Kidney capillary endothelial cell (primary cell): ENCODE results near the gene SFI1.
A peak's percentile ranks its signal among the peaks of the same experiment; 100 is the strongest.

Experiments
- DNase-seq: peaks from one replicate; pipeline ENCODE4 v3.0.0-alpha.2; 2018; ENCODE audit warnings: low spot score

The SFI1 gene

GRCh38 chr22:31635638-31636306 is 139.4 kb downstream of the SFI1 start:
- DNase-seq: no peak

DNA sequence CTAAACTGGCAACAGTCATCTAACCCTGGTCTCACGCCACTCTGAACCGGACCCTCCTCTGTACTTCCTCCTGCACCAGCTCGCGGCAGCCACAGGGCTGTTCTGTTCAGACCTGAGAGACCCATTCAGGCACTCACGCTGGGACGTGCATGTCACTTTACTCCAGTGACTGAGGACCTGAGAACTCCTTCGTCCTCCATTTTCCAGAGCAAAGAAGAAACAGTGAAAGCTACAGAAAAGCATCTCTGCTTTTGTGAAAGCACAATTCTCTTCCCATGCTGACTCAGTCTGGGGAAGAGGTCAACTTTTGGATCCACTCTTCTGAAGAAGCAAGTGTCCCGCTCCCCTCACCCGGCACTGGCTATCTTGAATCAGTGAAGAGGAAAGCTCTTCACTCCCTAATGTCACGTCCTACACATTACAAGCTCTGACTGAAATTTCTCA is 141.1 kb downstream of the SFI1 start:
- DNase-seq: no peak

- DNase-seq: no peak
These were observed 141.7 kb downstream of the SFI1 start for GRCh38 chr22:31637891-31638618.

GRCh38 chr22:31639436-31640039 is 143.2 kb downstream of the SFI1 start:
- DNase-seq: no peak

DNA sequence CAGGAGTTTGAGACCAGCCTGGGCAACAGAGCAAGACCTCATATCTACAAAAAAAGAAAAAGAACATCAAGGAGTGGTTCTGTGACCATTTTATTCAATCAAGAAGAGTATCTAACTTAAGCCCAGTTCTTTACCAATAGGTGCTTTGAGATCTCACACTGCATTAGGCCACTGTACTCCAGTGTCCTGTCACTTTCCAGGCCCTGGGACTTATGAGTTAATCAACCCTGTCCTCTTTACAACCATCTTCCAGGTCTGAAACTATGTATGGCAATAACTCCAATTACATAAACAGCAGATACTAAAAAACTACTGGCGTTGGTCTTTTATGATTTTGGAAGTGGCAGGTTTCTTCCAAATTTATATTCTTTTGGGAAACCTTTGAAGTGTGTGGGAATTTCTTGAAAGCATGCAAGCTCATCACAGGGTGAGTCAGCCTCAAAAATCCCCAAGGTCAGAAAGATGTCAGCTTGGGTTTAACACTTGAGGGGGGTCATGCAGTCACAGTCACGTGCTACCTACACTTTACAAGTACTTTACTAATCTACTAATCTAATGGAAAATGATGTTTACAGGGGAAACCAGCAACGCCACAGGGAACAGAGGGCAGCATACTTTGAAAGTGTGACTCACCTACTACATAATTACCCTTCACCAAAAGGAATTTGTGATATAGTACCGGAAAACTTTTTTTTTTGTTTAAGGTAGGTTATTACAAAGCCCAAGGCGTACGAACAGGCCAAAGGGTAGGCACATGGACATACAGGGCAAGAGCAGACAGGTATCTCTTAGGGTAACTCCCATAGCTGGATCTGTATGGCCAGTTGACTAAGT is 150.1 kb downstream of the SFI1 start:
- DNase-seq: no peak

DNA sequence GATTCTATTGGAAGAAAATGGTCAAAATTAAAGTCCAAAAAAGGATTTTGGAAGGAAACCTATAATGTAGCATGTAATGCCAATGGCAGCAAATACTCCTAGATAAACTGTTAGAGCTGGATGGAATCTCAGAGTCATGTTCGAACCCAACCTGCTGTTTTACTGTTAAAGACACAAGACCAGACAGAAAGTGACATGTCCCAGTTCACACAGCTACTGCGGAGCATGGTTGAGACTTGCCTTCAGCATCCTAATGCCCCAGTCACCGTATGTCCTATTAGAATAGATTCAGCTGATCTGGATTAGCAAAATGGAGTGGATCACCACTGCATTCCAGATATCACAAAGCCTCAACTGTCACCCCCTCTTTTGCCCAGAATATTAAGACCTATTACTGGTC is 150.7 kb downstream of the SFI1 start:
- DNase-seq: no peak

DNA sequence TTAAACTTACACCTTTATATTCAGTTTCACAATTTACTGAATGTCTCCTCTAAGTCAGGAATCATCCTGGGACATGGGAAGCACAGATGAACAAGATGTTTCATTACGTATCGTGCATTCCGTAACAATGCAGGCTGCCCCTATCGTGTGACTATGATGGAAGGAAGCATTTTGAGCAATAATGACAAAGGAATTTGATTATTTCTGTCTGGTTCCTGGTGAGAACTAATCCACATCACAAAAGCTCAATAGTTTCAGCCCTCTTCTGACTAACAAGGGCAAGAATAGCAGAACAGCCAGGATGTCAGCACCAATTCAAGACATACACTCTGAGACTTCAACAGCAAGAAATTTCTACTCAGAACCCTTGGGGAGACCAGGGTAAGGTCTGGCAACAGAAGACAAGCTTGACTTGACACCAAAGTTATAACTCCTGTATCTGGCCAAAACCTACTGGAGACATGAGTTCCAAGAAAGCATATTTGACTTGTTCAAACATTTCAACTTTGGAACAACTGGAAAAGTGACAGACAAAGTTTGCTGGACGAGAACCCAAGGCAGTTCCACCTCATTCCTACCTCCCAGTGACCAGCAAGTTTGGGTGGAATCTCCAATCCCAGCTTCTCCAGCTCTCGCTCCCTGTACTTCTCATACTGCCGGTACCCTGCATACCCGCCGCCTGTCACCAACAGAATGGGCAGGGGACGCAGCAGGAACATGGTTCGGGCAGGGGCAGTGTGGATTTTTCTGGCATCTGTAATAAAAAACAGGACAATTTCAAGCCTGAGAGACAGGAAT is 151.4 kb downstream of the SFI1 start:
- no peak for DNase-seq

DNA sequence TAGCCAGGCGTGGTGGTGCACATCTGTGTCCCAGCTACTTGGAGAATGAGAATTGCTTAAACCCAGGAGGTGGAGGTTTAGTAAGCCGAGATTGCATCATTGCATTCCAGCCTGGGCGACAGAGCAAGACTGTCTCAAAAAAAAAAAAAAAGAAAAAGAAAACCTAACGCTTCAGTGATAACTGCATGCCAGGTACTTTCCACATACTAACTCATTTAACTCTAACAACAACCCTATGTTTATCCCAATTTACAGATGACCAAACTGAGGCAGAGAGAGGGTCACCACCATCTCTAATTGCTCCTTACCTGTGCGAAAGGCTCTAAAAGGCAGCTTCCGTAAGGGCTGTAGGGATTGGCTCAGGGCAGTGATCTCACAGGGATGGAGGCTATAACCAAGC is 154.1 kb downstream of the SFI1 start:
- DNase-seq: no peak

DNA sequence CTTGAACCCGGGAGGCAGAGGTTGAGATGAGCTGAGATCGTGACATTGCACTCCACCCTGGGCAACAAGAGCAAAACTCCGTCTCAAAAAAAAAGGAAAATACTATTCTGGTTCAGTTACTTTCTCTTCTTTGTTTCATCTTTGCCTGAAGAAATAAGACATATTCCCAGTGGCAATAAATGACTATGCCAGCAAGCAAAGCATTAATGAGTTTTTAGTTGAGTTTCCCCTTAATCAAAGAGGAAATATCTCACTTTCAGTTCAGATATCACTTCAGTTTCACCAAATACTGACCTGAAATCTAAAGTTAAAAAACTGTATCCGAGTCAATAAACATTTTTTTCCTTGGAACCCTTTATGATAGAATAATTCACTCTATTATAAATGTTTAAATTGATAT is 155.3 kb downstream of the SFI1 start:
- no peak for DNase-seq

GRCh38 chr22:31652088-31652487 is 155.8 kb downstream of the SFI1 start:
- no peak for DNase-seq

DNA sequence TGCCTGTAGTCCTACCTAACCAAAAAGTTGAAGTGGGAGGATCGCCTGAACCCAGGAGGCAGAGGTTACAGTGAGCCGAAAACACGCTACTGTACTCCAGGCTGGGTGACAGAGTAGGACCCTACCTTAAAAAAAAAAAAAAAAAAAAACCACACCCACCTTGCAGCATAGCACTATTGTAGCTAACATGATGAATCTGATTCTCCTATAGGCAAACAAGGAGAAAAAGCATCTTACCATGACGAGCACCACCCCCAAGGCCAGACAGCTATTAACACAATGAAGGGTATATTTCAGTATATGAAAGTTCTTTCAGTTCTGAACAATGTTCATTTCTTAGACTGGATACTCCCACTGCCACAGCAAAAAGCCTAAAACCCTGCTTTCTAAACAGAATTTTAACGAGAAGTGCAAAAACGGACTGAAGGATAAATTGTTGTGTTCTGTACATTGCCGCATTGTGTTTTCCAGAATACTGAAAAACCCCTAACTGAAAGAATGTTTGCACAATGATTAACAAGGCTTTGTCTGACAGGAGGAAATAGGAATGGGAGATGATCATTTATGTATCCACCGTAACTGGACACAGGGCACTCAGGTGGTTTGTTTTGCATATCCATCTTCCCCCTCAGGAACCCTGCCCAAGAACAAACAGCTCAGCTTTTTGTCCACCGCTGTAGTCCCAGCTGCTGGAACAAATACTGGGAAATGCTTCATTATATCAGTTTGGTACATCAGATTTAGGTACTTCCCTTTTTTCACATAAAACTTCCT is 156.8 kb downstream of the SFI1 start:
- DNase-seq: no peak

GRCh38 chr22:31653944-31654343 is 157.6 kb downstream of the SFI1 start:
- DNase-seq: no peak

DNA sequence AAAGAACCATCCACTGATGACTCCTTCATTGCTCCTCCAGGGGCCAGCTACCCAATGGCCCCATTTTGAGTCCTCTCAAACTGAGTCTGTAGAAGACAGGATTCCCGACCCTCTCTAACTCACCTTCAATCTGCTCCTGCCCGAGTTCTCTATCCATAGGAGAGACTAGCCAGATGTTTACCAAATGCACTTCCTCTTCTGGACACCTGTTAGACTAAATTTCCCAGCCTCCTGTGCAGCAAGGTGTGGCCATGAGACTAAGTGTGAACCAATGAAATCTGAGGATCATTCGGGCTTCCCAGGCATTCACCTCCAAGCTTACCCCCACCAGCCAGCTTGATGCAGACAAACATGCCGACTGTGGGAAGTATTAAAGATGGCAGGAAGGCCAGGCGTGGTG is 158.1 kb downstream of the SFI1 start:
- DNase-seq: no peak

DNA sequence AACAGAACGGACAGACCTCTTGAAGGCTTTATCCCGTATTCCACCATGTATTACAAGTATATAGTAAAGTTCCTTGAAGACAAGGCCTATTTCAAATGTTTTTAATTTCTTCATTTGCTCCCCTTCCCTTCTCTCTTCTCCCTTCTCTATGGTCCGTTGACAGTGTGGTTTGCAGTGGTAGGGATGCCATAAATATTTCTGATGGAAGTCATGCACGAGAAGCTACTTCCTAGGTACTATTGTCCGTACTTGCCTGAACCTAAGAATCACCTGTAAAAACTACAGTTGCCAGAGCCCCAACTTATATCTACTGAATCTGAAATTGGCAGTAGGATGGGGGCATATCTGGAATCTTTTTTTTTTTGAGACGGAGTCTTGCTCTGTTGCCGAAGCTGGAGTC is 162.9 kb downstream of the SFI1 start:
- DNase-seq: no peak

- DNase-seq: peak; percentile 48
These were observed 164.6 kb downstream of the SFI1 start for GRCh38 chr22:31660860-31661341.

- DNase-seq: peak; percentile 90
These were observed 165.7 kb downstream of the SFI1 start, which contains the start of gene PISD for GRCh38 chr22:31661851-31662667. PISD (minus strand) TSS chr22:31662215; CDS start chr22:31662208, 7 bp downstream.

DNA sequence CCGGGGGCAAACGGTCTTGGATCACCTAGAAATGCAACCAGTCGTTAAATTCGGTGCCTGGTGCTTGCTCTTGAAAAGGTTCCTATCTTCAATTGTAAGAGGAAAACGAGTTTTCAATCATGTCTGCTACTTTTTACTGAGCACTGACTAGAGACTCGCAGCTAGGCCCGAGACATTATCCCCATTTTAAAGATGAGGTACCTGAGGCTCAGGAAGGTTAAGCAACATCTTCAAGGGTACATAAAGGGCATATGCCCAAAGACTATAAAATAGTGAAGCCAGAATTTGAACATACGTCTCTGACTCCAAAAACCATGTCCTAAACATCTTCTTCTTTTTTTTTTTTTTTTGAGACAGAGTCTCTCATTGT is 166.3 kb downstream of the SFI1 start:
- no peak for DNase-seq
